ENCODE data around the gene MRPS31. TPM values are rescaled to one million over a fixed set of nuclear protein-coding genes. Genes with fewer than 3 reads are reported as not detected.
"Not testable (repeated sequence)": the region's sequence is repeated elsewhere in the genome, so short reads cannot be mapped to it uniquely, and the experiment has no call there.

The MRPS31 gene
- total RNA-seq, 1 donor from 2014 or later = 41.6 TPM

- no peaks in the 10 kb centered on the region for H3K27me3 Mint-ChIP-seq (ENCODE audit: insufficient read depth)
- no peaks in the 10 kb centered on the region for H3K4me1 Mint-ChIP-seq (ENCODE audit: low read depth)
- no peaks in the 10 kb centered on the region for H3K9me3 Mint-ChIP-seq
- H3K4me3 Mint-ChIP-seq = no peak overlapping the region
- no peak for DNase-seq (ENCODE audit: low spot score)
- peaks cover 22% of the 10 kb centered on the region for H3K36me3 Mint-ChIP-seq (ENCODE audit: low read depth)
- intact Hi-C loops (cut with micrococcal nuclease) = loop anchor here (10.0 kb wide), 1 partner anchor 225 kb away; no protein-coding TSS in a partner anchor
- H3K27ac Mint-ChIP-seq = no peak overlapping the region
Observed at GRCh38 chr13:40799508-40799907, 28.5 kb upstream of the MRPS31 start.

GRCh38 chr13:40798380-40798779 lies 27.4 kb upstream of the MRPS31 start:
- DNase-seq (ENCODE audit: low spot score) = no peak
- H3K4me3 Mint-ChIP-seq = peak overlapping the region; percentile 38
- peaks cover 16% of the 10 kb centered on the region for H3K36me3 Mint-ChIP-seq (ENCODE audit: low read depth)
- H3K27ac Mint-ChIP-seq = peak overlapping the region; percentile 34
- H3K27me3 Mint-ChIP-seq (ENCODE audit: insufficient read depth) = no peaks in the 10 kb centered on the region
- H3K4me1 Mint-ChIP-seq (ENCODE audit: low read depth) = no peaks in the 10 kb centered on the region
- no peaks in the 10 kb centered on the region for H3K9me3 Mint-ChIP-seq
- intact Hi-C loops (cut with micrococcal nuclease) = loop anchor here (10.0 kb wide), 1 partner anchor 226 kb away; no protein-coding TSS in a partner anchor

- intact Hi-C loops (cut with micrococcal nuclease) = loop anchor here (10.0 kb wide), 1 partner anchor 228 kb away; no protein-coding TSS in a partner anchor
Observed at GRCh38 chr13:40796649-40797048, 25.7 kb upstream of the MRPS31 start.

GRCh38 chr13:40794414-40795368 lies 23.7 kb upstream of the MRPS31 start:
- intact Hi-C loops (cut with micrococcal nuclease) = loop anchor here (10.0 kb wide), 1 partner anchor 230 kb away; no protein-coding TSS in a partner anchor
- Mint-ChIP-seq H3K4me1 (ENCODE audit: low read depth) (no peaks in the 10 kb centered on the region), H3K27ac (no peak overlapping the region), H3K9me3 (no peaks in the 10 kb centered on the region), H3K27me3 (ENCODE audit: insufficient read depth) (no peaks in the 10 kb centered on the region), H3K36me3 (ENCODE audit: low read depth) (peaks cover 6% of the 10 kb centered on the region), H3K4me3 (no peak overlapping the region)
- DNase-seq (ENCODE audit: low spot score) = no peak

More at GRCh38 chr13:40796649-40797048, 25.7 kb upstream of the MRPS31 start:
- no peaks in the 10 kb centered on the region for H3K9me3 Mint-ChIP-seq
- H3K4me3 Mint-ChIP-seq = no peak overlapping the region
- no peaks in the 10 kb centered on the region for H3K27me3 Mint-ChIP-seq (ENCODE audit: insufficient read depth)
- no peaks in the 10 kb centered on the region for H3K4me1 Mint-ChIP-seq (ENCODE audit: low read depth)
- H3K36me3 Mint-ChIP-seq (ENCODE audit: low read depth) = peaks cover 12% of the 10 kb centered on the region
- no peak for DNase-seq (ENCODE audit: low spot score)
- no peak overlapping the region for H3K27ac Mint-ChIP-seq

GRCh38 chr13:40793339-40793738 lies 22.3 kb upstream of the MRPS31 start:
- Mint-ChIP-seq H3K9me3 (no peaks in the 10 kb centered on the region), H3K27ac (no peak overlapping the region), H3K4me1 (ENCODE audit: low read depth) (no peaks in the 10 kb centered on the region), H3K27me3 (ENCODE audit: insufficient read depth) (no peaks in the 10 kb centered on the region), H3K36me3 (ENCODE audit: low read depth) (peaks cover 3% of the 10 kb centered on the region), H3K4me3 (no peak overlapping the region)
- intact Hi-C loops (cut with micrococcal nuclease) = loop anchor here (10.0 kb wide), 1 partner anchor 231 kb away; no protein-coding TSS in a partner anchor
- no peak for DNase-seq (ENCODE audit: low spot score)

- no peak overlapping the region for H3K27ac Mint-ChIP-seq
- H3K4me3 Mint-ChIP-seq = no peak overlapping the region
- H3K9me3 Mint-ChIP-seq = no peaks in the 10 kb centered on the region
- DNase-seq (ENCODE audit: low spot score) = no peak
- peaks cover 4% of the 10 kb centered on the region for H3K4me1 Mint-ChIP-seq (ENCODE audit: low read depth)
- intact Hi-C loops (cut with micrococcal nuclease) = loop anchor here (10.0 kb wide), 1 partner anchor 232 kb away; no protein-coding TSS in a partner anchor
- no peaks in the 10 kb centered on the region for H3K27me3 Mint-ChIP-seq (ENCODE audit: insufficient read depth)
- peaks cover 3% of the 10 kb centered on the region for H3K36me3 Mint-ChIP-seq (ENCODE audit: low read depth)
Observed at GRCh38 chr13:40792284-40793051, 21.5 kb upstream of the MRPS31 start.

GRCh38 chr13:40790154-40790616 lies 19.2 kb upstream of the MRPS31 start:
- no peaks in the 10 kb centered on the region for H3K27me3 Mint-ChIP-seq (ENCODE audit: insufficient read depth)
- H3K9me3 Mint-ChIP-seq = no peaks in the 10 kb centered on the region
- DNase-seq (ENCODE audit: low spot score) = no peak
- peak overlapping the region; percentile 74 for H3K4me3 Mint-ChIP-seq
- peaks cover 19% of the 10 kb centered on the region for H3K4me1 Mint-ChIP-seq (ENCODE audit: low read depth)
- H3K27ac Mint-ChIP-seq = peak overlapping the region; percentile 34
- intact Hi-C loops (cut with micrococcal nuclease) = loop anchor here (10.0 kb wide), 1 partner anchor 235 kb away; no protein-coding TSS in a partner anchor
- no peaks in the 10 kb centered on the region for H3K36me3 Mint-ChIP-seq (ENCODE audit: low read depth)

- intact Hi-C loops (cut with micrococcal nuclease) = loop anchor here (2.0 to 10.0 kb wide), 2 partner anchors 19 to 235 kb away; partner anchors contain the start of gene MRPS31
- Mint-ChIP-seq H3K36me3 (ENCODE audit: low read depth) (no peaks in the 10 kb centered on the region), H3K4me3 (peak within 1 kb of the TSS; percentile 76), H3K27me3 (ENCODE audit: insufficient read depth) (no peaks in the 10 kb centered on the region), H3K9me3 (no peaks in the 10 kb centered on the region), H3K27ac (peak within 1 kb of the TSS; percentile 59), H3K4me1 (ENCODE audit: low read depth) (peaks cover 19% of the 10 kb centered on the region)
- peak; percentile 72 for DNase-seq (ENCODE audit: low spot score)
Observed at GRCh38 chr13:40789275-40790153, 18.5 kb upstream of the MRPS31 start, which contains the start of gene SLC25A15. TSS of gene SLC25A15 (plus strand) at chr13:40789611. CDS start at chr13:40793227, 3,616 bp downstream.

- not testable (repeated sequence) for DNase-seq (ENCODE audit: low spot score)
- Mint-ChIP-seq H3K4me3 (peak overlapping the region; percentile 76), H3K27ac (peak overlapping the region; percentile 59)
Observed at GRCh38 chr13:40788540-40789274, 17.7 kb upstream of the MRPS31 start.

GRCh38 chr13:40787062-40787461 lies 16.1 kb upstream of the MRPS31 start:
- no peak for DNase-seq (ENCODE audit: low spot score)
- intact Hi-C loops (cut with micrococcal nuclease) = no loop called here
- Mint-ChIP-seq H3K36me3 (ENCODE audit: low read depth) (no peaks in the 10 kb centered on the region), H3K4me3 (peak overlapping the region; percentile 41), H3K4me1 (ENCODE audit: low read depth) (peaks cover 19% of the 10 kb centered on the region), H3K27me3 (ENCODE audit: insufficient read depth) (no peaks in the 10 kb centered on the region), H3K27ac (peak overlapping the region; percentile 69), H3K9me3 (no peaks in the 10 kb centered on the region)

More at GRCh38 chr13:40788540-40789274, 17.7 kb upstream of the MRPS31 start:
- H3K27me3 Mint-ChIP-seq (ENCODE audit: insufficient read depth); H3K36me3 Mint-ChIP-seq (ENCODE audit: low read depth); H3K9me3 Mint-ChIP-seq: not testable (repeated sequence)
- H3K4me1 Mint-ChIP-seq (ENCODE audit: low read depth) = peaks cover 19% of the 10 kb centered on the region
- intact Hi-C loops (cut with micrococcal nuclease) = loop anchor here (2.0 kb wide), 1 partner anchor 18 kb away; the partner anchor contains the start of gene MRPS31

GRCh38 chr13:40786568-40786996 lies 15.6 kb upstream of the MRPS31 start:
- Mint-ChIP-seq H3K4me3 (peak overlapping the region; percentile 28), H3K27me3 (ENCODE audit: insufficient read depth) (no peaks in the 10 kb centered on the region), H3K27ac (peak overlapping the region; percentile 56), H3K9me3 (no peaks in the 10 kb centered on the region), H3K36me3 (ENCODE audit: low read depth) (no peaks in the 10 kb centered on the region), H3K4me1 (ENCODE audit: low read depth) (peaks cover 19% of the 10 kb centered on the region)
- no peak for DNase-seq (ENCODE audit: low spot score)
- intact Hi-C loops (cut with micrococcal nuclease) = loop anchor here (1.0 kb wide), 1 partner anchor 9 kb away; no protein-coding TSS in a partner anchor

Data from activated T-helper 1 cell treated with anti-CD3 and anti-CD28 coated beads, Interleukin-12 subunit alpha, Interleukin-12 subunit beta, Interleukin-2, Interleukin-4 antibody, amounts not matched to agents 30 ng/mL and 10 ng/mL and 1 ng/mL, durations not matched to agents 14 hours and 24 hours and 36 hours (primary cell).